Superior temporal gyrus (tissue), 1 donor: ENCODE measurements around the gene KLHDC7A.

Source experiments
- DNase-seq: peaks from one replicate; pipeline ENCODE4 v3.0.0-alpha.2; 2016; ENCODE audit errors: extremely low spot score

Gene KLHDC7A

DNA sequence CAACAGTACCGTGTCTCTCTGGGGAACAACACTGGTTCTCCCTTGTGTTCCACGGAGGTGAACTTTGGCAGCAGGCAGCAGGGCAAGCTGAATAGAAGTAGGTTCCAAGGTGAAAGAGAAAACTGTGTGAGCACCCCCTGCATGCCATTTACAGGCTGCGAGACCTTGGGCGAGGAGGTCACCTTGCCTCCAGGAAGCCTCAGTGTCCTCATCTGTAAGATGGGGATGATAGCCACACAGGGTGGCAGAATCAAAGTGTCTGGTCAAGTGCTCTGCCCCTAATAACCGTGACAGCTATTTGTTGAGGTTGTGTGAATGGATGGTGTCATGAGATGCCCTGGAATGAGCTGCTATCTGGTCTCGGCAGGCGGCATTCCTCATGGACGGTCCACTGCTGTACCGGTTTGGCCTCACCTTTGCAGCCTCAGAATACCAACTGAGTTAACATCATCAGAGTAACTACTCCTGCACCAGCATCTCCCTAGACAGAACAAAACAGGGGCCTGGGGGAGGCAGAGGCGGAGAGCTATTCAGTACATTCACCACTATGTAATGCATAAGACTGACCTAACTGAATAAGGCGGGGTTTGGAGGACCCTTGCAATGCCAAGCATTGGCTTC, 7.4 kb upstream of the KLHDC7A start:
- DNase-seq: no peak

DNA sequence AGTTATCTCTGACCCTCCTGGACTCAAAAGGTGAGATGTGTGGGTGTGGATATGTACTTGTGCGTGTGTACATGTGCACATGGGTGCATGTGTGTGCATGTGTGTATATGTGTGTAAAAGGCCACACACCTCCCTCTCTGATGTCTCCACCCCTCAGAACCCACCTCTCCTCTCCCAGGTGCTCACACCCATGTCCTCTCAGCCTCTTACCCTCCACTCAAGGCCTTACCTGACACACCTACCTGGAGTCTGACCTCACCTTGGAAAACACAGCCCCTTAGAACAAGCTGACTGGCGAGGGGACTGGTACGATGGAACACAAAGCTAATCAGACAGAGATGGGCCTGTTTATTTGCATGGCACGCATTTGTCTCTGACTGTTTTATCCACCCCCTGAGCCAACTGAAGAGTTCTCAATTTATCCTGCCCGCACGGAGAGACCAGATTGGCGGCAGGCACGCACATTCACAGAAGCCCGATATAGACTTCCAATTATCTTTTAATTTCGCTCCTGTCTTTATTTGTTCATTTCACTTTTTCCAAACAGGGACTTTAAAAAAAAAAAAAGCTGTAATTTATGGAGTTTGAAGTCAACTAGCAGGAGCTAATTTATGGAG, 6.1 kb upstream of the KLHDC7A start:
- no peak for DNase-seq

DNA sequence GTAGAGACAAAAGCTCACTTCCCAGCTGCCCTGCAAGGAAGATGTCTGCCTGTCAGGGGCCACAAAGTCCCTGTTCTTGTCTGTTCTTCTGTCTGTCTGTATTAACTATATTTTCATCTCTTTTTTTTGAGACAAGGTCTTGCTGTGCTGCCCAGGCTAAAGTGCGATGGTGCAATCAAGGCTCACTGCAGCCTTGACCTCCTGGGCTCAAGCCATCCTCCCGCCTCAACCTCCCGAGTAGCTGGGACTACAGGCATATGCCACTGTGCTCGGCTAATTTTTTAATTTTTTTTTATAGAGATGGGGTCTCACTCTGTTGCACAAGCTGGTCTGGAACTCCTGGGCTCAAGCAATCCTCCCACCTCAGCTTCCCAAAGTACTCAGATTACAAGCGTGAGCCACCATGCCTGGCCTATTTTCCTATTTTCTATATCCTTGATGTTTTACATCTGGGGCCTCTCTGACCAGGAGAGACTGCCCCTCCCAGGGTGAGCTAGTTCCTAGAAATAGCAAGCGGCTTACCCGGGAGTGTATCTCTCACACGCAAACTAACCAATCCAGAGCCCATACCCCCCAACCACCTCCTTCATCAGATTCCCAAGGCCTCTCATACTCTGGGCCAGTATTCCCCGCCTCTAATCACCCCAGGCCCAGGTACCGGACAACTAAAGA, 5.4 kb upstream of the KLHDC7A start:
- DNase-seq: no peak

DNA sequence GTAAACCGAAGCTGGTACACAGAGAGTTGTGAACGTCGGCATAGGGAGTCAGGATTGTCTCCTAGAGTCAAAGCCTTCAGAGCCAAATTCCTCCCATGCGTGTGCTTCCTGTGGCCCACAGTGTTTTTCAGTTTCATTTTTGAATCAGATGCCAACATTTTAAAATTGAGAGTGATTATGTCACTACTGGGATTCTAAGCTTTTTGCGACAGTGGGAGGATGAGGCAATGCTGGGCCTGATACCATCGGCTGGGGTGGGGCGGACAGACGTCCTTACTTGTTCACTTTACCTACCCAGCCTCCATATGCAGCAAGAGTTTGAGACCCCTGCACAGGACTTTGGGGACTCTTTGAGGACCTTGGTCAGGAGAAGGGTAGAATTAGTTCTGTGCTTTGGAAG, 1.3 kb upstream of the KLHDC7A start:
- DNase-seq: no peak

DNA sequence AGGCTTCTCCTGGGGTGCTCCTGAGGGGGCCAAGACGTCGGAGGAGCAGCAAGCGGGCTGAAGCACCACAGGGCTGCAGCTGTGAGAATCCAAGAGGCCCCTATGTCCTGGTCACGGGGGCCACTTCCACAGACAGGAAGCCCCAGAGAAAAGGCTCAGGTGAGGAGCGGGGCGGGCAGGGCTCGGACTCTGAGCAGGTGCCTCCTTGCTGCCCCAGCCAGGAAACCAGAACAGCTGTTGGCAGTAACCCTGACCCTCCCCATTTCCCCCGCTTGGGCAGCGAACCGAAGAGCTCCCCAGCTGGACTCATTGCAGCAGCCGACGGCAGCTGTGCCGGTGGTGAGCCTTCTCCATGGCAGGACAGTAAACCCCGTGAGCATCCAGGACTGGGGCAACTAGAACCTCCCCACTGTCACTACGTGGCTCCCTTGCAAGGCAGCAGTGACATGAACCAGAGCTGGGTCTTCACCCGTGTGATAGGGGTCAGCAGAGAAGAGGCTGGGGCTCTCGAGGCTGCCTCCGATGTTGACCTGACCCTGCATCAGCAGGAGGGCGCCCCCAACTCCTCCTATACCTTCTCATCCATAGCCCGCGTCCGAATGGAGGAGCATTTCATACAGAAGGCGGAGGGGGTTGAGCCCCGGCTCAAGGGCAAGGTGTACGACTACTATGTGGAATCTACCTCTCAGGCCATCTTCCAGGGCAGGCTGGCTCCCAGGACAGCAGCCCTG, 625 bp downstream of the KLHDC7A start:
- no peak for DNase-seq

DNA sequence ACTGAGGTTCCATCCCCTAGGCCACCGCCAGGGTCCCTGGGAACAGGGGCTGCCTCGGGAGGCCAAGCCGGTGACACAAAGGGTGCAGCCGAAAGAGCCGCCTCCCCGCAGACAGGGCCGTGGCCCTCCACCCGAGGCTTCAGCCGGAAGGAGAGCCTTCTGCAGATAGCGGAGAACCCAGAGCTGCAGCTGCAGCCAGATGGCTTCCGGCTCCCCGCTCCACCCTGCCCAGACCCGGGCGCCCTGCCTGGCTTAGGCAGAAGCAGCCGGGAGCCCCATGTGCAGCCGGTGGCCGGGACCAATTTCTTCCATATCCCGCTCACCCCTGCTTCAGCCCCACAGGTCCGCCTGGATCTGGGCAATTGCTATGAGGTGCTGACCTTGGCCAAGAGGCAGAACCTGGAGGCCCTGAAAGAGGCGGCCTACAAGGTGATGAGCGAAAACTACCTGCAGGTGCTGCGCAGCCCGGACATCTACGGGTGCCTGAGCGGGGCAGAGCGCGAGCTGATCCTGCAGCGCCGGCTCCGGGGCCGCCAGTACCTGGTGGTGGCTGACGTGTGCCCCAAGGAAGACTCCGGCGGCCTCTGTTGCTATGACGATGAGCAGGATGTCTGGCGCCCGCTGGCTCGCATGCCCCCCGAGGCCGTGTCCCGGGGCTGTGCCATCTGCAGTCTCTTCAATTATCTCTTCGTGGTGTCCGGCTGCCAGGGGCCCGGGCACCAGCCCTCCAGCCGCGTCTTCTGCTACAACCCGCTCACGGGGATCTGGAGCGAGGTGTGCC, 1.4 kb downstream of the KLHDC7A start:
- DNase-seq: no peak

DNA sequence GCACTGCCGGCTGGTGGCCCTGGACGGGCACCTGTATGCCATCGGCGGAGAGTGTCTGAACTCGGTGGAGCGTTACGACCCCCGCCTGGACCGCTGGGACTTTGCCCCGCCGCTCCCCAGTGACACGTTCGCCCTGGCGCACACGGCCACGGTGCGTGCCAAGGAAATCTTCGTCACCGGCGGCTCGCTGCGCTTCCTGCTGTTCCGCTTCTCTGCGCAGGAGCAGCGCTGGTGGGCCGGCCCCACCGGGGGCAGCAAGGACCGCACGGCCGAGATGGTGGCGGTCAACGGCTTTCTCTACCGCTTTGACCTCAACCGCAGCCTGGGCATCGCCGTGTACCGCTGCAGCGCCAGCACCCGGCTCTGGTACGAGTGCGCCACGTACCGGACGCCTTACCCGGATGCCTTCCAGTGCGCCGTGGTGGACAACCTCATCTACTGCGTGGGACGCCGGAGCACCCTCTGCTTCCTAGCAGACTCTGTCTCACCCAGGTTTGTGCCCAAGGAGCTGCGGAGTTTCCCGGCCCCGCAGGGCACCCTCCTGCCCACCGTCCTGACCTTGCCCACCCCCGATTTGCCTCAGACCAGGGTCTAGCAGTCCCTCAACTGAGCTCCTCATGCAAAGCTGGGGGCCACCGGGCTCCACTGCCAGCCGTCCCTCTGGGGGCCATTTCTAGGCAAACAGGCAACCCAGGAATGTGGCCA, 2.1 kb downstream of the KLHDC7A start:
- DNase-seq: no peak

DNA sequence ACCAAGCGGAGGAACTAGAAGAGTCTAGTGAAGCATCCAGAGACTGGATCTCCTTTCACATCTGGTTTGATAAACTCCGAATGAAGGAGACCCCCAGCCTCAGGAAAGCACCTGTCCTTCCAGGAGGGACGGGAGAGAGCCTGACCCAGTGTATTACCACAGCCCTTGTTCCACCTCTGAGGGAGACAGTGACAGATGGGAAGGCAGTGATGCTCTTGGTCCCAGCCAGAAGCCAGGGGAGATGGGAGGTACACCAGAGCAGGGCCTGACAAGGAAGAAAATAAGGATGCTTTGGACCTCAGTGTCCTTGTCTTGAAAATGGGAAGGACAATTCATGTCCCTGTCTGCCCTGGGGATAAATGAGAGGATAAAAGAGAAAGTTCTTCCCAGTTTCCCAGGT, 3.5 kb downstream of the KLHDC7A start:
- no peak for DNase-seq

DNA sequence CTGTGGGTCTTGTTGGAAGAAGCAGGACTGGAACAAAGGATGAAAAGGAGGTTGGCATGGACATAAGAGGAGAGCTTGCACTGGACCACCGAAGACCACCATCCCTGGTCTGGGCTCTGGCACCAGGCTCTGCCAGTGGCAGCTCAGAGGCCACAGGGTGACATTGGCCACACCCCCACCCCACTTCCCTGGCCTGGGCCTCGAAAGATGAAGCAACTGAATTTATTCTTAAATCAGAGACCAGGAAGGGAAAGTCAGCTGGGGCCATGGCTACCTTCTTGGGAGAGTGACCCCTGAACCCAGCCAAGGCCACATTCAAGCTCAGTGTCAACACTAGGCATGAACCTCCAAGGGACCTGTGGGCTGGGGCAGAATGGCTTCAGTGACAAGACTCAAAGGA, 4.0 kb downstream of the KLHDC7A start:
- DNase-seq: no peak

DNA sequence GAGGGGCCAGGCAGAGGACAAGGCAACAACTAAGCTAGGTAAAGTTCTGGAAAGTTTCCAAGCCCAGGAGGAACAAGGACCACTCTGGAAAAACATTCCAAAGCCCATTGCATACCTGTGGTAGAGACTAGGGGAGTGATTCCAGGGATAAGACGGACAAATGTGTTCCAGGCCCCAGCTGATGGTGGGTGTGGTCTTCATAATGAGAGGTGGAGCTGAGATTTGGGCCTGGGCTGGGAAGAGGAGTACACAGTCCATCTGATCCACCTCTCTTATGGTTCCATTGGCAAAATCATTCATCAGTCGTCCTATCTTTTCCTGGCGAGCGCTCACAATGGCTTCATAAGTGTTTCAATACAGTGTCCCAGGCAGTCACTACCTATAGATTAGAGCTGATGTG, 4.5 kb downstream of the KLHDC7A start:
- no peak for DNase-seq

DNA sequence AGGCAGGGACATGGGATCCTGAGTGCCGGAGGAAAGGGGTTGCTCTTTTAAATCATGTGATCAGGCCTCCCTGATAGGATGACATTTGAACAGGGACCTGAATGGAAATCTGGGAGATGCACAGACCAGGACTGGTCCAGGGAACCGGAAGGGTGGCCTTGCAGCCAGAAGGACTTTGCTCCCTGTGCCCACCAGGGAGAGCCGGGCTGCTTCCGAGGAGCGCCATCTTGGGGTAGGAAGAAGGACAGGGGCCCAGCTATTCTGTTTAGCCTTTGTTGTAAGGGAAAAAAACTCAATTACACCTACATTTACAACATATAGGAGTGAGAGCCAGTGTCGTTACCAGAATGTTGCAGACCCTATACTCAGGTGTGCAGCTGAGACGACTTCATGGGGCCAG, 5.5 kb downstream of the KLHDC7A start:
- no peak for DNase-seq

DNA sequence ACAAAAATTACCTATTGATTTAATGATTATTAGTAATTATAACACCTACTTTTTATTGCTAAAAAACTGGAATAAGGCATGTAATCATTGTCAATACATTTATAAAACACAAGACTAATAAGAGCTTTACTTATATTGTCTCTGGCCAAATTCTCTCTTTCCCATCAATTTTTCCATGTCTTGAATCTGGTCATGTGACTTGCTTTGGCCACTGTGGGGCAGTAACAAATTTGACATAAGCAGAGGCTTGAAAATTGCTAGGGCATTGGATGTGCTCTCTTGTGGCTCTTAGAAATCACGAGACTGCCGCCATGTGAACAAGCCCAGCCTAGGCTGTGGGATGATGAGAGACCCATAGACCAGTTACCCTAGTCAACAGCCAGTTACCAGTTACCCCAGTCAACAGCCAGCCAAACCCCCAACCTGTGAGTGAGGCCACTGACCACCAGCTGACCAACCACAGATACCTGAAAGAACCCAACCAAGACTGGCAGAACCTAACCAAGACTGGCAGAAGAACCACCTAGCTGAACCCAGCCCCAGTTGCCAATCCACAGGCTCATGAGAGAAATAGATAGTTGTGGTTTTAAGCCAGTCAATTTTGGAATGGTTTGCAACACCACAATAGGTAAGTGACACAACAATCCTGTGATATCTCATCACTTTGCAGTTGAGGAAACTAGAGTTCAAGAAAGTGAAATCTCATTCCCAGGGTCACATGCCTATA, 8.8 kb downstream of the KLHDC7A start:
- DNase-seq: no peak

DNA sequence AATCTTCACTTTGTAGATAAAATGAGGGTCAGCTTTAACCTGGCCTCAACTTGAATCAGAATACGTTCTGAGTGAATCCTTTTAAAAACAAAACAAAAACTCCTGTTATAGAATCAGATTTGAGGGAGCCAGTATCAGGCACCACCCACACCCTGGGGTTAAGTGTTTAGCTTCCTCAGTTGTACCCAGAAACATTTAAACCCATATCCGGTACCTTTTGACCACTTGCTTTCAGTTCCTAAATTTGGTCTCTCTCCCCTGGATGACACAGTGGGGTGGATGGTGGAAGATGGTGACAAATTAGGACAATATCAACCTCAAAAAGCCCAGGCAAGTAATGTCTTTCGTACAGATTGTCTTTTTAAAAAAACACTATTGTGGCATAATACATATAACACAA, 10.4 kb downstream of the KLHDC7A start:
- DNase-seq: no peak

DNA sequence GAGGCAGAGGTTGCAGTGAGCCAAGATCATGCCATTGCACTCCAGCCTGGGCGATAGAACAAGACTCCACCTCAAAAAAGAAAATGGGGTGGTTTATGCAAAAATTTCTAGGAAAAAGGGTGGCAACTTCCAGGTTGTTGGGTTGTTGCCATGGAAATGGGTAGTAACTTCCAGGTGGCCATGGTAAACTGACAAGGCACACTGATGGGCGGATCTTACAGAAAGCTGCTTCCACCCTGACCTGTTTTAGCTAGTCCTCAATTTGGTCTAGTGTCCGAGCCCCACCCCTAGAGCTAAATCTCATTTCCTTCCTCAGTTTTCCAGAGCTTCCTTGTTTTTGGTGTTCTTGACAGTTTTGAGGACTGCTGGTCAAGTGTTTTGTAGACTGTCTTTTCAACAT, 13.6 kb downstream of the KLHDC7A start:
- no peak for DNase-seq

DNA sequence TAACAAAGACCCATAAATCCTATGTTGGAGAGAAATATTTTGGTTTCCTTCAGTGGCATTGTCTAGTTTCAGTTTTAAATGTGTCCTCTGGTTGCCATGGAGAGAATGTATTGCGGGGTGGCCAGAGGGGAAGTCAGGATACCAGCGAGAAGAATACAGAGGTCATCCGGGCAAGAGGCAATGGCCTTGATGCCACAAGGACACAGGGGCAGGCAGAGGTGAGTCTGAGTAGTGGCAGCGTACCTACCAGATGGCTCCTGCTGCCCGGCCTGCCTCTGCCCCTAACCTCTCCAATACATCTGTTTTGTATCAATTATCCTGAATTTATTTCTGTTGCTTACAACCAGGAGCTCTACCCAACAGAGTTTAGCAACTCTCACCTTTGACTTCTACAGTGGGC, 14.9 kb downstream of the KLHDC7A start:
- DNase-seq: no peak

DNA sequence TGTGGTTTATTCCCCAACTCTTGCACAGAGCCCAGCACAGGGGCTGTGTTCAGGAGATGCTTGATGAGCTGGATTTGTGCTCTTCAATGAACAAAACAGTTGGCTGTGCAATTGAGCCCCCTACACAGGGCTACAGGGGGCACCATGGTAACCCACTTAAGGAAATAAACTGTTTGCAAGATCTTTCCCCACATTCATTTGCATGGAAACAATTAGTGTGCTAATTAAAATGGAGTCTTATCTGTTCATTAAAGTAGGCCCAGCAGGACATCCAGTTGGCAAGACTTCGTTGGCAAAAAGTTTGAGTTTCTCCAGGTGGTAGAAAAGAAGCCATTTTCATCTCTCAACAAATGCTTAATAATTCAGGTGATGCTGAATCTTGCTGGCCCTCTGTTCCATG, 15.3 kb downstream of the KLHDC7A start:
- no peak for DNase-seq

DNA sequence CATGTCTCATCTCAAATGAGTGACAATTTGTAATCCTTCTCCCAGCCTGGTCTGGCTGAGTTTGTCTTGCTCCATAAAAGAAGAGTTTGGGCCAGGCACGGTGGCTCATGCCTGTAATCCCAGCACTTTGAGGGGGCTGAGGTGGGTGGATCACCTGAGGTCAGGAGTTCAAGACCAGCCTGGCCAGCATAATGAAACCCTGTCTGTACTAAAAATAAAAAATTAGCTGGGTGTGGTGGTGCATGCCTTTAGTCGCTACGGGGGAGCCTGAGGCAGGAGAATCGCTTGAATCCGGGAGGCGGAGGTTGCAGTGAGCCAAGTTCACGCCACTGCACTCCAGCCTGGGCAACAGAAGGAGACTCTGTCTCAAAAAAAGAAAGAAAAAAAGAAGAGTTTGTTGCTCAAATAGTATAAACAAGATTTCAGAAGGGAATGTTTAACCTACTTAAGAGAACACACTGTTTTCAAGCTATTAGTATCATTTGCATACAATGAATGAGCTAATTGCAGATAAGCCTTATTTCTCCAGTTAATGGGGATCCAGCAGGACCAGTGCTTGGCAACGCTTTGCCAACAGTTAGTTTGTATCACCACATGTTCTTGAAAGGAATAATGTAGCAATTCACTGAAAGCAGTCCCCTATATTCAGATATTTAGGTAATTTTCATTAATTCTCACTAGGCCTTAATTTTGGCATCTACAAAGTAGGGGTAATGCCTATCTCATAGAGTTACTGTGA, 15.9 kb downstream of the KLHDC7A start:
- DNase-seq: no peak

DNA sequence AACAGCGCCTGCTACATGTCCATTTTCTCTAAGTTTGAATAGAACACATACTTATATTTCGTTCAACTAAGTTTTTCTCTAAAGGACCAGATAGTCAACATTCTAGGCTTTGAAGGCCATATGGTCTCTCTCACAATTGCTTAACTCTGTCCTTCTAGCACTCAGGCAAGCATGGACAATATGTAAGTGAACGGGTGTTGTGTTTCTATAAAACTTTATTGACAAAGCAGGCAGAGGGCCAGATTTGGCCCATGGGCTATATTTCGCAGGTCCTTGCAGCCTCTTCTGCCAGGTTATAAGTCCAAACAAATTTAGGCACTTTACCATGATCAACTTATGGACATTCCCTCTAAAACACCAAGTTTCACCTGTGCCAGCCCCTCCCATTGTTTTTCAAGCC, 21.1 kb downstream of the KLHDC7A start:
- no peak for DNase-seq

DNA sequence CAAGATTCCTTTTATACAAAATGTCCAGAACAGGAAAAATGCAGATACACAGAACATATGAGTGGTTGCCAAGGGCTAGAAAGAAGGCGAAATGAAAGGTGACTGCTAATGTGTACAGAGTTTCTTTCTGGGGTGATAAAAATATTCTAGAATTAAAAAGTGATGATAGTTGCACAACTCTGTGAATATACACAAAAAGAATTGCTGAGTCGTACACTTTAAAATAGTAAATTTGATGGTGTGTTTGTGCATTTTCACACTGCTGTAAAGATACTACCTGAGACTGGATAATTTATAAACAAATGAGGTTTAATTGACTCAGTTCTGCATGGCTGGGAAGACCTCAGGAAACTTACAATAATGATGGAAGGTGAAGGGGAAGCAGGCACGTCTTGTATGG, 23.9 kb downstream of the KLHDC7A start:
- no peak for DNase-seq

DNA sequence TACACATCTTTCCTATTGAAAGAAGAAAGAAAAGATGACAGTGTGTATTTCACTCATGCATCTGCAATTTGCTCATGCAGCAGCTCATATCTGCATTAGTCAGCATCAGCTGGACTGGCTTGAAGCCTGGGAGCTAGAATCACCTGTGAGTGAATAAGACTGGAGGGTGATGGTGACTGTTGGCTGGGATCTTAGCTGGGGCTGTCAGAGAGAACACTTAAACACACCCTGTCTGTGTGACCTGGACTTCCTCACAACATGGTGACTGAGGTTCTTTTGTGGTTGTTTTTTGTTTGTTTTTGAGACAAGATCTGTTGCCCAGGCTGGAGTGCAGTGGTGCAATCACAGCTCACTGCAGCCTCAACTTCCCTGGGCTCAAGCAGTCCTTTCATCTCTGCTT, 24.9 kb downstream of the KLHDC7A start:
- DNase-seq: no peak
